Measurements from ENCODE around the gene POLR2E. TPM values are rescaled to one million over a fixed set of nuclear protein-coding genes. Genes with fewer than 3 reads are reported as not detected.
"Not testable (repeated sequence)": the region's sequence is repeated elsewhere in the genome, so short reads cannot be mapped to it uniquely, and the experiment has no call there.

Gene POLR2E
- total and polyA plus RNA-seq, 2 of the 13 experiments (the other 11 are each of a cell fraction or from before 2014, with no cell fraction given), result 140 to 272 TPM

DNA sequence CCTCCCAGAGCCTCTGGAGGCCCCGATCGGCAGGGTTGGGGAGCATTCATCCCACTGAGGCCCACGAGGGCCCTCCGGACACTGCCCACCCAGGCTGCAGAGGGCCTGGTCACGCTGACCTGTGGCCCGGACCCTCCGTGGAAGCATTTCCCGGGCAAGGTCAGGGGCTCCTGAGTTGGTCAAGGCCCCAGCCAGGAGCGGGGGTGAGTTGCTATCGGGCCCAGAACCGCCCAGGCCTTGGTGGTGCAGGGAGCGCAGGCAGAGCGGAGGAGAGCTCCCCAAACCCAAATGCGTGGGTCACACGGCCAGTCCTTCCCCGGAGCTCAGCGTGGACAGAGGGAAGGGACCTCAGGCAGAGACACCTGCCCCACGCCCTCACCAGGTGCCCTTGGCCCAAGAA, 34.4 kb upstream of the POLR2E start:
- peaks cover 5 to 22% of the 10 kb centered on the region in 2 experiments; a peak in 4 of 5 replicates for H3K36me3 ChIP-seq (replicated peaks in 1 of 2; ENCODE audit: control insufficient read depth in 1 of 2, insufficient read depth in 2 of 2, low read length in 2 of 2)
- CTCF ChIA-PET (ENCODE audit: low intra/inter-chr PET ratio, low total read pairs), result no interaction called here
- ATAC-seq, result no peak
- H3K4me2 ChIP-seq (ENCODE audit: low read depth, low read length), result no peak overlapping the region
- BruUV-seq (replicated peaks), result no TSS peak
- DNase-seq (ENCODE audit: low spot score), result no peak
- no peak overlapping the region for H3K27ac ChIP-seq (ENCODE audit: extremely low read length, insufficient read depth, low read length)
- H3K9ac ChIP-seq (ENCODE audit: insufficient read depth, low read depth, low read length), result no peak overlapping the region
- H3K27me3 ChIP-seq (ENCODE audit: control insufficient read depth in 1 of 2, insufficient read depth in 2 of 2, low read length in 2 of 2), result no peaks in the 10 kb centered on the region
- H3K9me3 ChIP-seq (ENCODE audit: low read length), result no peaks in the 10 kb centered on the region
- H3K4me1 ChIP-seq (ENCODE audit: insufficient read depth, low read length), result peaks cover 7% of the 10 kb centered on the region; the same call in 1 of the 2 replicates
- no peak overlapping the region for H2AFZ ChIP-seq (ENCODE audit: low read length)
- intact Hi-C loops (cut with micrococcal nuclease; ENCODE audit: unreplicated experiment) (no loop called here), in situ Hi-C loops (cut with HindIII; ENCODE audit: extremely low pct_ligation_motif_present, low pct_unique_long_range_greater_than_20kb) (no loop called here)
- no peak overlapping the region for H3K4me3 ChIP-seq (replicated peaks in 1 of 3; ENCODE audit: insufficient read depth in 1 of 3, low read depth in 2 of 3, low read length in 3 of 3)
- FAIRE-seq, result no peak
- 92% methylated on average over 8 of the region's 18 CpGs for WGBS (ENCODE audit: low lambda C conversion rate)
- no peaks in the 10 kb centered on the region for H4K20me1 ChIP-seq (ENCODE audit: insufficient read depth, low read length)
- peaks cover 2% of the 10 kb centered on the region for H3K79me2 ChIP-seq (ENCODE audit: insufficient read depth, low read length)
- POLR2A ChIA-PET, result no interaction called here
- no peak for TF ChIP-seq CBX2 (IDR thresholded peaks at IDR 0.05; ENCODE audit: low read depth, low read length)
- no peak for TF ChIP-seq CBX2 (CRISPR knock-in tag; IDR thresholded peaks at IDR 0.05; ENCODE audit: low read depth)
- TF ChIP-seq TEAD3 (CRISPR knock-in tag; optimal IDR thresholded peaks at IDR 0.05; ENCODE audit: borderline replicate concordance), result no peak
- no peak for TF ChIP-seq SAP130 (CRISPR knock-in tag; IDR thresholded peaks at IDR 0.05; ENCODE audit: low read depth)
- no peak for TF ChIP-seq ZNF775 (CRISPR knock-in tag; IDR thresholded peaks at IDR 0.05; ENCODE audit: borderline replicate concordance)

DNA sequence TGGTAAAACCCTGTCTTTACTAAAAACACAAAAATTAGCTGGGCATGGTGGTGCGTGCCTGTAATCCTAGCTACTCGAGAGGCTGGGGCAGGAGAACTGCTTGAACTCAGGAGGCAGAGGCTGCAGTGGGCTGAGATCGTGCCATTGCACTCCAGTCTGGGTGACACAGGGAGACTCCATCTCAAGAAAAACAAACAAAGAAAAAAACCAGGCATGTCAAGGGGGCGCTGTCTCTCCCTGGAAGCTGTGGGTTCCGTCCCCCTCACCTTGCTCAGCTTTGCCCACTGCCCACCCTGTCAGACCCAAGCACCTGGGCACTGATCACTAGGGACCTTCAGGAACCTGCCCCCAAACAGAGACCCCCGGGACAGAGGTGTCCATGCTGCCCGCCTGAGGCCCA, 33.9 kb upstream of the POLR2E start:
- WGBS (ENCODE audit: low lambda C conversion rate), result 83% methylated on average over 3 of the region's 7 CpGs
- BruUV-seq (replicated peaks); POLR2A ChIA-PET: not testable (repeated sequence)

More for the DNA sequence above, 33.9 kb upstream of the POLR2E start:
- H3K4me3 ChIP-seq (replicated peaks in 1 of 3; ENCODE audit: insufficient read depth in 1 of 3, low read depth in 2 of 3, low read length in 3 of 3); in situ Hi-C loops (cut with HindIII; ENCODE audit: extremely low pct_ligation_motif_present, low pct_unique_long_range_greater_than_20kb); DNase-seq (ENCODE audit: low spot score); CTCF ChIA-PET (ENCODE audit: low intra/inter-chr PET ratio, low total read pairs); ATAC-seq; FAIRE-seq; H3K4me1 ChIP-seq (ENCODE audit: insufficient read depth, low read length); H3K9ac ChIP-seq (ENCODE audit: insufficient read depth, low read depth, low read length); H3K27me3 ChIP-seq (ENCODE audit: control insufficient read depth in 1 of 2, insufficient read depth in 2 of 2, low read length in 2 of 2); H3K9me3 ChIP-seq (ENCODE audit: low read length); H3K27ac ChIP-seq (ENCODE audit: extremely low read length, insufficient read depth, low read length); H4K20me1 ChIP-seq (ENCODE audit: insufficient read depth, low read length); H3K4me2 ChIP-seq (ENCODE audit: low read depth, low read length); intact Hi-C loops (cut with micrococcal nuclease; ENCODE audit: unreplicated experiment); H3K79me2 ChIP-seq (ENCODE audit: insufficient read depth, low read length); H2AFZ ChIP-seq (ENCODE audit: low read length): not testable (repeated sequence)
- TF ChIP-seq, protein P1, sequence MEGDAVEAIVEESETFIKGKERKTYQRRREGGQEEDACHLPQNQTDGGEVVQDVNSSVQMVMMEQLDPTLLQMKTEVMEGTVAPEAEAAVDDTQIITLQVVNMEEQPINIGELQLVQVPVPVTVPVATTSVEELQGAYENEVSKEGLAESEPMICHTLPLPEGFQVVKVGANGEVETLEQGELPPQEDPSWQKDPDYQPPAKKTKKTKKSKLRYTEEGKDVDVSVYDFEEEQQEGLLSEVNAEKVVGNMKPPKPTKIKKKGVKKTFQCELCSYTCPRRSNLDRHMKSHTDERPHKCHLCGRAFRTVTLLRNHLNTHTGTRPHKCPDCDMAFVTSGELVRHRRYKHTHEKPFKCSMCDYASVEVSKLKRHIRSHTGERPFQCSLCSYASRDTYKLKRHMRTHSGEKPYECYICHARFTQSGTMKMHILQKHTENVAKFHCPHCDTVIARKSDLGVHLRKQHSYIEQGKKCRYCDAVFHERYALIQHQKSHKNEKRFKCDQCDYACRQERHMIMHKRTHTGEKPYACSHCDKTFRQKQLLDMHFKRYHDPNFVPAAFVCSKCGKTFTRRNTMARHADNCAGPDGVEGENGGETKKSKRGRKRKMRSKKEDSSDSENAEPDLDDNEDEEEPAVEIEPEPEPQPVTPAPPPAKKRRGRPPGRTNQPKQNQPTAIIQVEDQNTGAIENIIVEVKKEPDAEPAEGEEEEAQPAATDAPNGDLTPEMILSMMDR (CRISPR knock-in tag; IDR thresholded peaks at IDR 0.05), result 0 out of 2 replicates have a peak, but pooled peaks have one; percentile 18
- H3K36me3 ChIP-seq (replicated peaks in 1 of 2; ENCODE audit: control insufficient read depth in 1 of 2, insufficient read depth in 2 of 2, low read length in 2 of 2), result peaks cover 5 to 18% of the 10 kb centered on the region in 2 experiments; a peak in 4 of 5 replicates
